OCI-LY3 (cell line): ENCODE results near the gene ASPHD1.

Source experiments
- EZH2phosphoT487 ChIP-seq: fragments of 200-600 bp; shearing (Covaris generic); IDR thresholded peaks from 2 replicates; pipeline ENCODE4 v1.6.1; 2018; ENCODE audit warnings: antibody characterized with exemption, mixed run types, low read depth
- TF ChIP-seq, protein P1 (sequence below): fragments of 200-600, 300-600 bp; sonication (generic); IDR thresholded peaks from 2 replicates; pipeline ENCODE4 v1.5.1; 2014; ENCODE audit warnings: antibody characterized with exemption, low read length, low read depth

- TF ChIP-seq, protein P1, sequence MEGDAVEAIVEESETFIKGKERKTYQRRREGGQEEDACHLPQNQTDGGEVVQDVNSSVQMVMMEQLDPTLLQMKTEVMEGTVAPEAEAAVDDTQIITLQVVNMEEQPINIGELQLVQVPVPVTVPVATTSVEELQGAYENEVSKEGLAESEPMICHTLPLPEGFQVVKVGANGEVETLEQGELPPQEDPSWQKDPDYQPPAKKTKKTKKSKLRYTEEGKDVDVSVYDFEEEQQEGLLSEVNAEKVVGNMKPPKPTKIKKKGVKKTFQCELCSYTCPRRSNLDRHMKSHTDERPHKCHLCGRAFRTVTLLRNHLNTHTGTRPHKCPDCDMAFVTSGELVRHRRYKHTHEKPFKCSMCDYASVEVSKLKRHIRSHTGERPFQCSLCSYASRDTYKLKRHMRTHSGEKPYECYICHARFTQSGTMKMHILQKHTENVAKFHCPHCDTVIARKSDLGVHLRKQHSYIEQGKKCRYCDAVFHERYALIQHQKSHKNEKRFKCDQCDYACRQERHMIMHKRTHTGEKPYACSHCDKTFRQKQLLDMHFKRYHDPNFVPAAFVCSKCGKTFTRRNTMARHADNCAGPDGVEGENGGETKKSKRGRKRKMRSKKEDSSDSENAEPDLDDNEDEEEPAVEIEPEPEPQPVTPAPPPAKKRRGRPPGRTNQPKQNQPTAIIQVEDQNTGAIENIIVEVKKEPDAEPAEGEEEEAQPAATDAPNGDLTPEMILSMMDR, result no peak
- no peak for TF ChIP-seq EZH2phosphoT487
These were observed 15.4 kb downstream of the ASPHD1 start for GRCh38 chr16:29915590-29916247.
